Loucy (cell line): Measurements from ENCODE around the gene NRBP1.

Experiments used
- H2AFZ ChIP-seq: fragments of 200-600 bp; sonication (generic); 2 replicates; pipeline ENCODE4 v1.6.0; 2016; ENCODE audit warnings: antibody characterized with exemption, mild to moderate bottlenecking, low read length, moderate library complexity
- H3F3A ChIP-seq: fragments of 200-600 bp; 2 replicates; pipeline ENCODE4 v1.6.0; 2016; ENCODE audit warnings: antibody characterized with exemption, low read depth, mild to moderate bottlenecking
- H3K27me3 ChIP-seq: fragments of 200-600 bp; sonication (generic); 2 replicates; pipeline ENCODE4 v1.6.1; 2014; ENCODE audit warnings: low read length, mild to moderate bottlenecking; ENCODE audit not compliant: insufficient read depth, poor library complexity, severe bottlenecking
- H3K36me3 ChIP-seq: fragments of 200-600 bp; sonication (generic); 2 replicates; pipeline ENCODE4 v1.6.1; 2016; ENCODE audit warnings: low read length; ENCODE audit not compliant: insufficient read depth
- H3K4me1 ChIP-seq: fragments of 200-600 bp; sonication (generic); 2 replicates; pipeline ENCODE4 v1.5.1; 2014; ENCODE audit warnings: low read length, mild to moderate bottlenecking; ENCODE audit not compliant: insufficient read depth, poor library complexity, severe bottlenecking
- H3K4me2 ChIP-seq: fragments of 200-600 bp; sonication (generic); 2 replicates; pipeline ENCODE4 v1.6.0; 2014; ENCODE audit warnings: antibody characterized with exemption, low read length, low read depth, mild to moderate bottlenecking; ENCODE audit not compliant: poor library complexity, severe bottlenecking
- H3K4me3 ChIP-seq: fragments of 200-600 bp; sonication (generic); 2 replicates; pipeline ENCODE4 v1.5.1; 2014; ENCODE audit warnings: low read length, mild to moderate bottlenecking, mixed read lengths; ENCODE audit not compliant: poor library complexity, severe bottlenecking
- H3K79me2 ChIP-seq: fragments of 200-600 bp; sonication (generic); 2 replicates; pipeline ENCODE4 v1.6.1; 2014; ENCODE audit warnings: low read length; ENCODE audit not compliant: insufficient read depth
- H3K9ac ChIP-seq: fragments of 200-600 bp; sonication (generic); 2 replicates; pipeline ENCODE4 v1.6.0; 2014; ENCODE audit warnings: mild to moderate bottlenecking, low read depth, low read length, moderate library complexity; ENCODE audit not compliant: poor library complexity, severe bottlenecking
- H3K9me2 ChIP-seq: fragments of 200-600 bp; sonication (generic); replicated peaks from 2 replicates; pipeline ENCODE4 v1.6.1; 2016; ENCODE audit warnings: low read depth, low read length, mixed read lengths
- H3K9me3 ChIP-seq: fragments of 200-600 bp; sonication (generic); 2 replicates; pipeline ENCODE4 v1.6.1; 2014; ENCODE audit warnings: mild to moderate bottlenecking, antibody characterized with exemption, low read length, low read depth; ENCODE audit not compliant: insufficient read depth
- H4K20me1 ChIP-seq: fragments of 200-600 bp; sonication (generic); 2 replicates; pipeline ENCODE4 v1.6.0; 2014; ENCODE audit warnings: antibody characterized with exemption, low read length, mild to moderate bottlenecking; ENCODE audit not compliant: insufficient read depth, poor library complexity, severe bottlenecking
- CTCF ChIP-seq: fragments of 200-600 bp; sonication (generic); conservative IDR thresholded peaks from 2 replicates; pipeline ENCODE4 v1.5.1; 2014; ENCODE audit warnings: mild to moderate bottlenecking, antibody characterized with exemption, low read length
- EZH2phosphoT487 ChIP-seq: fragments of 200-600 bp; IDR thresholded peaks from 2 replicates; pipeline ENCODE4 v1.6.1; 2018; ENCODE audit warnings: antibody characterized with exemption, mild to moderate bottlenecking, moderate library complexity, borderline replicate concordance

Gene NRBP1

GRCh38 chr2:27471961-27472360 lies 43.5 kb downstream of the NRBP1 start:
- Histone ChIP-seq H3K9ac (no peak overlapping the region), H3K27me3 (no peaks in the 10 kb centered on the region), H3F3A (no peaks in the 10 kb centered on the region), H3K36me3 (no peaks in the 10 kb centered on the region), H3K9me2 (no peaks in the 10 kb centered on the region), H3K4me1 (no peaks in the 10 kb centered on the region), H4K20me1 (no peaks in the 10 kb centered on the region), H3K79me2 (no peaks in the 10 kb centered on the region), H2AFZ (no peak overlapping the region), H3K9me3 (no peaks in the 10 kb centered on the region), H3K4me2 (no peak overlapping the region), H3K4me3 (no peak overlapping the region)
- TF ChIP-seq CTCF (no peak), EZH2phosphoT487 (no peak)

GRCh38 chr2:27485496-27485895 lies 57.1 kb downstream of the NRBP1 start:
- no peaks in the 10 kb centered on the region for H3F3A ChIP-seq
- H3K79me2 ChIP-seq: no peaks in the 10 kb centered on the region
- no peaks in the 10 kb centered on the region for H3K9me3 ChIP-seq
- peak overlapping the region; percentile 19 for H3K9ac ChIP-seq
- no peak for TF ChIP-seq CTCF
- no peak for TF ChIP-seq EZH2phosphoT487
- no peak overlapping the region for H2AFZ ChIP-seq
- H3K27me3 ChIP-seq: no peaks in the 10 kb centered on the region
- no peaks in the 10 kb centered on the region for H3K36me3 ChIP-seq
- no peaks in the 10 kb centered on the region for H3K9me2 ChIP-seq
- no peaks in the 10 kb centered on the region for H4K20me1 ChIP-seq
- peaks cover 7% of the 10 kb centered on the region for H3K4me1 ChIP-seq
- H3K4me2 ChIP-seq: no peak overlapping the region
- no peak overlapping the region for H3K4me3 ChIP-seq

- Histone ChIP-seq H3K79me2 (no peaks in the 10 kb centered on the region), H3K9me2 (no peaks in the 10 kb centered on the region), H3K27me3 (no peaks in the 10 kb centered on the region), H3K36me3 (no peaks in the 10 kb centered on the region), H3K4me1 (peaks cover 7% of the 10 kb centered on the region), H3K9me3 (no peaks in the 10 kb centered on the region), H3K9ac (peak overlapping the region; percentile 59), H3K4me3 (peak overlapping the region; percentile 79), H3F3A (no peaks in the 10 kb centered on the region), H4K20me1 (no peaks in the 10 kb centered on the region), H3K4me2 (peak overlapping the region; percentile 93), H2AFZ (peak overlapping the region; percentile 87)
- TF ChIP-seq CTCF (peak; percentile 36; the same call in 1 of the 2 replicates), EZH2phosphoT487 (no peak)
Measured at GRCh38 chr2:27489118-27489497, 60.7 kb downstream of the NRBP1 start.
